Adrenal gland (tissue), 12 donors: ENCODE data around the gene CPNE4. TPM values are rescaled to one million over a fixed set of nuclear protein-coding genes. Genes with fewer than 3 reads are reported as not detected.
"Not testable (repeated sequence)": the region's sequence is repeated elsewhere in the genome, so short reads cannot be mapped to it uniquely, and the experiment has no call there.

ENCODE experiments used
- DNase-seq, 7 donors: peaks; one replicate each; pipeline ENCODE4 v3.0.0-alpha.2; 2019 to 2020
- H3K27ac ChIP-seq, 5 donors: fragments of 200-600 bp; sonication (generic) in 4 of 5; 1 replicate in 3 of 5; 2 replicates in 2 of 5; pipeline versions ENCODE4 v1.5.1 to v1.8.0; 2016 to 2020; ENCODE audit warnings: mild to moderate bottlenecking in 1 of 5
- H3K27me3 ChIP-seq: fragments of 200-600 bp; 2 replicates; pipeline ENCODE4 v1.8.0; 2021
- H3K36me3 ChIP-seq, 2 donors: fragments of 200-600 bp; replicated peaks in 1 of 2; 1 replicate in 1 of 2; 2 replicates in 1 of 2; pipeline versions ENCODE4 v1.5.1 to v1.8.0; 2018 to 2022
- H3K4me1 ChIP-seq, 2 donors: fragments of 200-600 bp; replicated peaks in 1 of 2; 1 replicate in 1 of 2; 2 replicates in 1 of 2; pipeline versions ENCODE4 v1.5.1 to v1.8.0; 2018 to 2021
- H3K4me3 ChIP-seq, 4 donors: fragments of 200-600 bp; sonication (generic) in 3 of 4; one replicate each; pipeline ENCODE4 v1.5.1; 2016 to 2018
- H3K9me3 ChIP-seq, 3 donors: fragments of 200-600 bp; sonication (generic) in 1 of 3; replicated peaks in 1 of 3; 1 replicate in 2 of 3; 2 replicates in 1 of 3; pipeline versions ENCODE4 v1.5.1 to v1.8.0; 2016 to 2021
- CTCF ChIP-seq, 6 experiments: fragments of 450-650 bp in 4 of 6; fragments of 200-600 bp in 2 of 6; sonication (generic) in 1 of 6; IDR thresholded peaks; 1 replicate in 5 of 6; 2 replicates in 1 of 6; pipeline versions ENCODE4 v1.5.1 to v1.8.0; 2016 to 2021; ENCODE audit warnings: antibody characterized with exemption in 6 of 6, mild to moderate bottlenecking in 2 of 6, moderate library complexity in 1 of 6
- POLR2A ChIP-seq, 2 donors: fragments of 450-650 bp; IDR thresholded peaks; one replicate each; pipeline ENCODE4 v1.6.1; 2017; ENCODE audit warnings: antibody characterized with exemption in 2 of 2, mild to moderate bottlenecking in 2 of 2, moderate library complexity in 1 of 2
- WGBS, 4 donors: extraction: QIAGEN DNeasy Blood & Tissue Kit in 2 of 4; methylation state at CpG; one replicate each; pipeline versions ENCODE4 v1.1.5 to v1.1.7; 2013 to 2017; 5-methylcytosine and 5-hydroxymethylcytosine counted together
- intact Hi-C, 2 donors: fragments of 100-400 bp; cut with DNase I; formaldehyde crosslinking; loops; one replicate each; pipeline versions ENCODE4 v1.14.1 to v1.15.0; 2022 to 2023
- polyA plus RNA-seq, 3 donors: library from polyadenylated mRNA; stranded (reverse); fragments of 200-250 nt in 2 of 3; fragments of 350-450 nt in 1 of 3; fragmentation: Illumina TruSeq in 1 of 3; extraction: RNeasy Lipid Tissue Mini Kit (QIAGEN cat#74804) in 1 of 3; gene quantifications; one replicate each; pipeline ENCODE4 v1.2.3, GENCODE V29; 2013 to 2014
- total RNA-seq, 9 donors: library from RNA; depleted of rRNA in 4 of 9; stranded (reverse); fragments of >200 nt in 4 of 9; fragments of 120-200 nt in 1 of 9; fragmentation: NEBNext Ultra II Directional in 1 of 9; extraction: Animal tissue kit (Norgen Biotek cat#: 25700) in 1 of 9; gene quantifications; one replicate each; pipeline versions ENCODE4 v1.1.0 to v1.2.4, GENCODE V29; 2013 to 2023
- donor health status: healthy with polysubstance abuse.
- donor health status: Bipolar disorder and iron deficiency.
- donor health status: DM: yes; HTN: yes; CAD: no.
- donor health status: DM: no; HTN: no; CAD: no.
- donor health status: DM: no; HTN: no; CAD: no.
- donor health status: DM: yes; HTN: yes; CAD: no.

Gene CPNE4
- total and polyA plus RNA-seq, 12 donors = 0.11 to 7.5 (median 0.59) TPM

GRCh38 chr3:131494706-131495105, 540.1 kb downstream of the CPNE4 start:
- no peaks in the 10 kb centered on the region for H3K9me3 ChIP-seq
- DNase-seq = no peak
- H3K27me3 ChIP-seq = no peaks in the 10 kb centered on the region
- WGBS, 4 donors = 89 to 100% (median 92%) methylated on average over 1 of the region's 1 CpG
- H3K36me3 ChIP-seq = peaks cover 0 to 57% of the 10 kb centered on the region in 2 donors
- TF ChIP-seq POLR2A (IDR thresholded peaks at IDR 0.05) = no peak
- TF ChIP-seq CTCF (IDR thresholded peaks at IDR 0.05) = no peak
- intact Hi-C loops = no loop called here
- no peak overlapping the region for H3K27ac ChIP-seq
- no peaks in the 10 kb centered on the region for H3K4me1 ChIP-seq
- no peak overlapping the region for H3K4me3 ChIP-seq

GRCh38 chr3:131491775-131492174, 543.0 kb downstream of the CPNE4 start:
- no peak overlapping the region for H3K27ac ChIP-seq
- peaks cover 0 to 48% of the 10 kb centered on the region in 2 donors for H3K36me3 ChIP-seq
- H3K4me1 ChIP-seq = no peaks in the 10 kb centered on the region
- intact Hi-C loops = no loop called here
- 97 to 100% (median 99%) methylated on average over 2 of the region's 2 CpGs for WGBS, 4 donors
- no peaks in the 10 kb centered on the region for H3K27me3 ChIP-seq
- H3K9me3 ChIP-seq = no peaks in the 10 kb centered on the region
- no peak for TF ChIP-seq POLR2A (IDR thresholded peaks at IDR 0.05)
- TF ChIP-seq CTCF (IDR thresholded peaks at IDR 0.05) = no peak
- H3K4me3 ChIP-seq = no peak overlapping the region
- no peak for DNase-seq

- WGBS, 4 donors = 92 to 97% (median 94%) methylated on average over 2 of the region's 2 CpGs
- TF ChIP-seq CTCF (IDR thresholded peaks at IDR 0.05) (no peak), POLR2A (IDR thresholded peaks at IDR 0.05) (no peak)
- H3K4me3 ChIP-seq = no peak overlapping the region
- H3K4me1 ChIP-seq = no peaks in the 10 kb centered on the region
- H3K36me3 ChIP-seq = peaks cover 0 to 41% of the 10 kb centered on the region in 2 donors
- no peaks in the 10 kb centered on the region for H3K27me3 ChIP-seq
- intact Hi-C loops = no loop called here
- no peak for DNase-seq
- no peak overlapping the region for H3K27ac ChIP-seq
- H3K9me3 ChIP-seq = no peaks in the 10 kb centered on the region
These were observed 543.7 kb downstream of the CPNE4 start for GRCh38 chr3:131491084-131491483.

GRCh38 chr3:131486545-131486944, 548.3 kb downstream of the CPNE4 start:
- H3K4me3 ChIP-seq, DNase-seq, H3K4me1 ChIP-seq, H3K27ac ChIP-seq, H3K27me3 ChIP-seq, H3K9me3 ChIP-seq, intact Hi-C loops: not testable (repeated sequence)
- peaks cover 0 to 20% of the 10 kb centered on the region in 2 donors for H3K36me3 ChIP-seq
- WGBS, 4 donors = 88 to 95% (median 89%) methylated on average over 3 of the region's 3 CpGs

GRCh38 chr3:131485119-131485518, 549.7 kb downstream of the CPNE4 start:
- DNase-seq = no peak
- H3K4me3 ChIP-seq = no peak overlapping the region
- no peak overlapping the region for H3K27ac ChIP-seq
- 93 to 100% (median 96%) methylated on average over 1 of the region's 1 CpG for WGBS, 4 donors
- intact Hi-C loops = no loop called here
- TF ChIP-seq POLR2A (IDR thresholded peaks at IDR 0.05) = no peak
- no peak for TF ChIP-seq CTCF (IDR thresholded peaks at IDR 0.05)
- H3K36me3 ChIP-seq = peaks cover 0 to 20% of the 10 kb centered on the region in 2 donors
- H3K27me3 ChIP-seq = no peaks in the 10 kb centered on the region
- peaks cover 0 to 6% (median 0%) of the 10 kb centered on the region in 3 donors for H3K9me3 ChIP-seq
- H3K4me1 ChIP-seq = no peaks in the 10 kb centered on the region
